GM23338 (cell line): ENCODE measurements around the gene TCF7L2.

Source experiments
- CREB1 ChIP-seq: fragments of 250-450 bp; sonication (Bioruptor Pico); IDR thresholded peaks from 2 replicates; pipeline ENCODE4 v1.5.0; 2020; ENCODE audit warnings: low read depth, mild to moderate bottlenecking, moderate library complexity
- EZH2 ChIP-seq: fragments of 200-600 bp; sonication (generic); IDR thresholded peaks from one replicate; pipeline ENCODE4 v1.8.0; 2017; ENCODE audit warnings: antibody characterized with exemption, mild to moderate bottlenecking, low read depth; ENCODE audit not compliant: unreplicated experiment
- EZH2phosphoT487 ChIP-seq: fragments of 200-600 bp; sonication (generic); IDR thresholded peaks from one replicate; pipeline ENCODE4 v1.8.1; 2018; ENCODE audit warnings: antibody characterized with exemption; ENCODE audit not compliant: unreplicated experiment
- JUNB ChIP-seq: IDR thresholded peaks from one replicate; pipeline ENCODE4 v1.6.1; 2016; ENCODE audit warnings: antibody characterized with exemption; ENCODE audit not compliant: unreplicated experiment
- POLR2AphosphoS5 ChIP-seq: IDR thresholded peaks from 2 replicates; pipeline ENCODE4 v1.6.1; 2016; ENCODE audit warnings: antibody characterized with exemption, low read depth
- STAT1 ChIP-seq: IDR thresholded peaks from one replicate; pipeline ENCODE4 v1.6.1; 2016; ENCODE audit warnings: antibody characterized with exemption; ENCODE audit not compliant: unreplicated experiment
- ZNF114 ChIP-seq: fragments of 250-450 bp; sonication (Bioruptor Pico); IDR thresholded peaks from 2 replicates; pipeline ENCODE4 v1.5.0; 2020; ENCODE audit warnings: mild to moderate bottlenecking, moderate library complexity
- TF ChIP-seq, protein P1 (sequence below), 2 experiments: fragments of 200-600 bp in 1 of 2; sonication (generic) in 1 of 2; conservative IDR thresholded peaks; 2 replicates each; pipeline versions ENCODE4 v1.5.1 to v1.6.1; 2016 to 2017; ENCODE audit warnings: antibody characterized with exemption in 2 of 2, low read depth in 2 of 2, mild to moderate bottlenecking in 2 of 2, moderate library complexity in 1 of 2
- TF ChIP-seq, protein P2 (sequence below): IDR thresholded peaks from one replicate; pipeline ENCODE4 v1.6.1; 2018; ENCODE audit warnings: antibody characterized with exemption; ENCODE audit not compliant: unreplicated experiment

DNA sequence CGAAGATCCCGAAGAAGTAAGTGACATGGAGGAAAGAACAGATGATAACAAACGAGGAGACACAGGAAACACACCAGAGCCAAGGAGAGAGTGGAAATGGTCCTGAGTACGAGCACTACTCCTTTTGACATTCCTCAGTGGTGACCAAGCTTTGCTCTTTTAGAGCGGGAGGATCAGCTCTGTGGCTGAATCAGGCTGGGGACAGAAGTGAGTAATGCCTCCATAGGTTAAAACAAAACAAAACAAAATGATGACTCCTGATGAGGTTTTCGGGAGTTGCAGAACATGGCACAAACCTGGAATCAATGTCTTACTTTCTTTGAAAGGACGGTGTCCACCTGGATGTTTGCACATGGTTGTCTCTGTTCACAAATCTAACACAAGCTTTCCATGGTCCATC is 30.3 kb upstream of the TCF7L2 start:
- TF ChIP-seq, protein P1, sequence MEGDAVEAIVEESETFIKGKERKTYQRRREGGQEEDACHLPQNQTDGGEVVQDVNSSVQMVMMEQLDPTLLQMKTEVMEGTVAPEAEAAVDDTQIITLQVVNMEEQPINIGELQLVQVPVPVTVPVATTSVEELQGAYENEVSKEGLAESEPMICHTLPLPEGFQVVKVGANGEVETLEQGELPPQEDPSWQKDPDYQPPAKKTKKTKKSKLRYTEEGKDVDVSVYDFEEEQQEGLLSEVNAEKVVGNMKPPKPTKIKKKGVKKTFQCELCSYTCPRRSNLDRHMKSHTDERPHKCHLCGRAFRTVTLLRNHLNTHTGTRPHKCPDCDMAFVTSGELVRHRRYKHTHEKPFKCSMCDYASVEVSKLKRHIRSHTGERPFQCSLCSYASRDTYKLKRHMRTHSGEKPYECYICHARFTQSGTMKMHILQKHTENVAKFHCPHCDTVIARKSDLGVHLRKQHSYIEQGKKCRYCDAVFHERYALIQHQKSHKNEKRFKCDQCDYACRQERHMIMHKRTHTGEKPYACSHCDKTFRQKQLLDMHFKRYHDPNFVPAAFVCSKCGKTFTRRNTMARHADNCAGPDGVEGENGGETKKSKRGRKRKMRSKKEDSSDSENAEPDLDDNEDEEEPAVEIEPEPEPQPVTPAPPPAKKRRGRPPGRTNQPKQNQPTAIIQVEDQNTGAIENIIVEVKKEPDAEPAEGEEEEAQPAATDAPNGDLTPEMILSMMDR (conservative IDR thresholded peaks at IDR 0.05; ENCODE audit: low read depth in 2 of 2), result no peak
- TF ChIP-seq EZH2 (no peak), POLR2AphosphoS5 (no peak), CREB1 (no peak), EZH2phosphoT487 (no peak), STAT1 (no peak), JUNB (no peak), ZNF114 (CRISPR knock-in tag) (no peak)
- TF ChIP-seq, protein P2, sequence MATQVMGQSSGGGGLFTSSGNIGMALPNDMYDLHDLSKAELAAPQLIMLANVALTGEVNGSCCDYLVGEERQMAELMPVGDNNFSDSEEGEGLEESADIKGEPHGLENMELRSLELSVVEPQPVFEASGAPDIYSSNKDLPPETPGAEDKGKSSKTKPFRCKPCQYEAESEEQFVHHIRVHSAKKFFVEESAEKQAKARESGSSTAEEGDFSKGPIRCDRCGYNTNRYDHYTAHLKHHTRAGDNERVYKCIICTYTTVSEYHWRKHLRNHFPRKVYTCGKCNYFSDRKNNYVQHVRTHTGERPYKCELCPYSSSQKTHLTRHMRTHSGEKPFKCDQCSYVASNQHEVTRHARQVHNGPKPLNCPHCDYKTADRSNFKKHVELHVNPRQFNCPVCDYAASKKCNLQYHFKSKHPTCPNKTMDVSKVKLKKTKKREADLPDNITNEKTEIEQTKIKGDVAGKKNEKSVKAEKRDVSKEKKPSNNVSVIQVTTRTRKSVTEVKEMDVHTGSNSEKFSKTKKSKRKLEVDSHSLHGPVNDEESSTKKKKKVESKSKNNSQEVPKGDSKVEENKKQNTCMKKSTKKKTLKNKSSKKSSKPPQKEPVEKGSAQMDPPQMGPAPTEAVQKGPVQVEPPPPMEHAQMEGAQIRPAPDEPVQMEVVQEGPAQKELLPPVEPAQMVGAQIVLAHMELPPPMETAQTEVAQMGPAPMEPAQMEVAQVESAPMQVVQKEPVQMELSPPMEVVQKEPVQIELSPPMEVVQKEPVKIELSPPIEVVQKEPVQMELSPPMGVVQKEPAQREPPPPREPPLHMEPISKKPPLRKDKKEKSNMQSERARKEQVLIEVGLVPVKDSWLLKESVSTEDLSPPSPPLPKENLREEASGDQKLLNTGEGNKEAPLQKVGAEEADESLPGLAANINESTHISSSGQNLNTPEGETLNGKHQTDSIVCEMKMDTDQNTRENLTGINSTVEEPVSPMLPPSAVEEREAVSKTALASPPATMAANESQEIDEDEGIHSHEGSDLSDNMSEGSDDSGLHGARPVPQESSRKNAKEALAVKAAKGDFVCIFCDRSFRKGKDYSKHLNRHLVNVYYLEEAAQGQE, result no peak
